ENCODE data around the gene PAPPA.
A peak's percentile ranks its signal among the peaks of the same experiment; 100 is the strongest.

The PAPPA gene

GRCh38 chr9:116345393-116345792 lies 191.8 kb downstream of the PAPPA start:
- no peak for DNase-seq (ENCODE audit: low read depth)

DNA sequence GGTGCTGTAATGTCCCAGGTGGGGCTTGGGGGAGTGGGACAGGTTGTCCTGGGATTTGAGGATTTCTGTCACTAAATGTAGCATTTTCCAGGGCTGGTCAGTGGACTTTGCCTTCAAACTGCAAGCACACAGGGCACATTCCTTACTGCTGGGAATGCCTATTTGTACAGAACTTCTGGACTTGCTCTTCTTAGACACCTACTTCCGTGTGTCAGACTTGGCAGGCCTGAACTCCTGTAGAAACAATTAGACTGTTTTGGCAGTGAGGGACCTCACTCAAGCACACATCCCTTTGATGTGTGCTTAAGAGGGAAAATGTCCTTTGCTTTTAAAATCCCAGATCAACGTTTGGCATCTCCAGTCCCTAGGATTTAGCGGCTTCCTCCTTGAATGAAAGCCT lies 192.2 kb downstream of the PAPPA start:
- DNase-seq (ENCODE audit: low read depth): no peak

DNA sequence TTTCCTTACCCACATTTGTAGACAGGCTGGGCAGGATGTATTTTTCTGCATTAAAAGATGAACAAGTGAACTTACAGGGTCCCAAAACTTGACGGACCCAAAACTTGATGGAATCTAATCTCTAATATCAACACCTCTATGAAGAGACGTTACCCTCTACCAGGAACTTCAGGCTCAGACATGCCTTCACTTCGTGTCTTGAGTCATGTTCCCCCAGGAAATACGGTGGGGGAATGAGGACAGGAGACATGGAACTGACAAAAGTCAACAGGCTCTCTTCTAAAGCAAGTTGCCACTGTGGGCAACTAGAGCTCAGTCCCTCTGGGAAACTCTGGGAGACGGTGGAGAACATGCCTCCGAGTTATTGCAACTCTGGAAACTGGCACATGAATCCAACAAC lies 196.1 kb downstream of the PAPPA start:
- no peak for DNase-seq (ENCODE audit: low read depth)

GRCh38 chr9:116350213-116350612 lies 196.6 kb downstream of the PAPPA start:
- DNase-seq (ENCODE audit: low read depth): no peak

- no peak for DNase-seq (ENCODE audit: low read depth)
These were observed 199.4 kb downstream of the PAPPA start for GRCh38 chr9:116352958-116353357.

DNA sequence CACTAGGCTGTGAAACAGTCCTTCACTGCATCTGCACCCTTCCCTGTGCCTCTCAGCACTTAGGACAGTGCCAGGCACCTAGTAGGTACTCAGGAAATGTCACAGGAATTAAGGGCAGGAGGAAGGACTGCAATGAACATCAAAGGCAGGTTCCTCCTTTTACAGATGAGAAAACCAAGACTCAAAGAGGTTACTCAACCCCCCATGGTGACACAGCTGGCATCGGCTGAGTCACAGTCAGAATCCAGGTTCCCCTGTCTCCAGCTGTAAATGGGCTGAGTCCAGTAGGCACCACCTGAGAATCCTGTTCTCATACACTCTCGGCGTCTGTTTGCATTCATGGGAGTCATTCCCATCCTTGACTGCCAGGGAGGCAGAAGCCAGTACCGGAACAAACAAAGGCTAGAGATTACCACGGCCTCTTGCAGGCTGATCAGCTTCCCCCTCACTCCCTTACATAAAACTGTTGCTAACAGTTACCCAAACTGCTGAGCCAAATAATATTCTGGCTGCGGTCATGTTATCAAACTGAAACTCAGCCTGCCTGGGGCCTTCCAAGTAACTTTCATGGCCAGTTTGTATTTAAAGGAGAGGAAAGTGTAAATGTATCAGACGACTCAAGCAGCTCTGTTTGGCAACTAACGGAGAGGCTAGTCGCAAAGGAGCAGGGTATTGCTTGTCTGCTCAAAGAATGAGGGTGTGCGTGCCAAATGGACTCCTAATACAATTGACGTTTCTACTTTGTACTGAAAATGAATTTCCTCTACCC lies 201.7 kb downstream of the PAPPA start:
- no peak for DNase-seq (ENCODE audit: low read depth)

- DNase-seq (ENCODE audit: low read depth): no peak
These were observed 204.7 kb downstream of the PAPPA start for GRCh38 chr9:116358251-116358650.

DNA sequence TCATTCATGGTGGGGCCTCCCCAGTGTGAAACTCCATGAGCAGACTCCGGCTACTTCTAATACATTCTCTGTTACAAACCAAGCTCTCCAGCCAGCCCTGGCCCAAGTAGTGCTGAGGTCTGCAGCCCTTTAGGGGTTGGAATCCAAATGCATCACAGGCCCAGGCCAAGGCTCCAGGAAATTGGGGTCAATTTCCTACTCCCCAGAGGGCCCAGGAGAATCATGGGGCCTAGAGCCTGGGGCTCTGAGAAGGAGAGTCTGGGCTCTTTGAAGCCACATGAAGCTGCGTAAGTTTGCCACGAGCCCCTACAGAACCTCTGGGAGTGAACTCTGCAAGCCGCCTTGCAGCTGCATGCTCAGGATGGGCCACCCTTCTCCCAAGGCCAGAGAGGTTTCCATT lies 206.4 kb downstream of the PAPPA start:
- no peak for DNase-seq (ENCODE audit: low read depth)

DNA sequence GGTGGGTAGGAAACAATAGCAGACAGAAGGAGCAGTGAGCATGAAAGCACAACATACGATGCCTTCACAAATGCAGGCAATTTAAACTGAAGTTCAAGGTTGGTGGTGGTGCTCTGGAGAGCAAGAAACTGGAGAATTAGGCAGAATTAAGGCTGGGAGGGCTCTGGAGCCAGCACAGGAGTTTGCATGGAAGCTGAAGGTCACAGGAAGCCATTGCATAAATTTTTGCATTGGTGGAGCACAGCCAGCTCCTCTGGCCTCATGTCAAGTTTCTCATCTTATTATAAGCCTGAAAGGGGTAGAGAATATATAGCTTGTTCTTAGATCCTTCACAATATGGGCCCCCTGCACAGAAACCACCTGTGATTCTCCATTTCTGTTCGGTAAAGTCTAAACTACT lies 207.4 kb downstream of the PAPPA start:
- DNase-seq (ENCODE audit: low read depth): no peak

DNA sequence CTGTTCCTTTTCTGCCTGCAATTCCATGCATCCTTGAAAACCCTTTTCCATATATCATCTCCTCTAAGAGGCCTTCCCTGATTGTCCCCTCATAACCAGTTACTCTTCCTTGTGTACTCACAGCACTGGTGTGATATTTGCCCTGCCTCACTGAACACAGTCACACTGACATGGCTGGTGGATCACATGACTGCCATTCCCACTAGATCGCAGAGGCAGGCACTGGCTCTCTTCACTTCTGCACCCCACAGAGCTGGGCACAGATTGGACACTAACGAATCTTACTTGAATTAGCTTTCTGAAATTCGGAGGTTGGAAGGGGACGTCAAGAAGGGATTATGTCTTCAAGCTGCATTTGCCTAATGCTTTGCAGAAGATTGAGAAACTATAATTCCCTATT lies 208.0 kb downstream of the PAPPA start:
- no peak for DNase-seq (ENCODE audit: low read depth)

- DNase-seq (ENCODE audit: low read depth): no peak
These were observed 208.9 kb downstream of the PAPPA start for GRCh38 chr9:116362493-116362892.

DNA sequence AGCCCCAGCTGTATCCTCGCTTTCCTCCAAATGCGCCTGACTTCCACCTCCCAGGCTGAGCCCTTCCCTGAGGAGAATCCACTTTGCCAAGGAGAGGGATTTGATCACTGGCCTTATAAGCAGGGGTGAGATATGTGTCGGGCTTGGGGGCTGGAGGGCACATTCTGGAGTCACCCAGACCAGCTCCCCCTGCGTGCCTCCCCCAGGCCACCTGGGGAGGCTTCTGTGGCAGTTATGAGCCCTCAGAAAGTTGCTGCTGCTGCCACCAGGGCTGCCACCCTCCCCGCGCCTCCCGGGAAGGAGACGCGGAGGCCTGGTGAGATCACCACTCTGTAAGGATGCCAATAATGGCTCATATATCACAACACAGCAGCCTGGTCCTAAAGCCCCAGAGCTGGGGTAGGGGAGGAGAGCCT lies 211.5 kb downstream of the PAPPA start:
- DNase-seq (ENCODE audit: low read depth): peak; percentile 5

DNA sequence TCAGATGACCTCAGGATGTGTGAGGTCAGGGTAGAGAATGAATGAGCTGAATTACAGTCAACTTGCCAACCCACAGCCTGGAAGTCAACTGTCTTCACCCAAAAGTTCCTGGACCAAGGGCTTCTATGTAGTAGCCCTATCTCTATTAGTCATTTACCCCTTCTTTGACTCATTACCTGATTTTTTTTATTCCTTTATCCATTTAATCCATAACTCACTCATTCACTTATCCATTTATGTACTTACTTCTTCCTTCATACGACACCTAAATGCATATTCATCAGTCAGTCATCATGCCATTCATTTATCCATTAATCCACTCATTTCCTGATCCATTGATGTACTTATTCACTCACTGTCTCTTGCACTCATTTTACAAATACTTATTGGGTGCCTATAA lies 212.7 kb downstream of the PAPPA start:
- DNase-seq (ENCODE audit: low read depth): no peak

DNA sequence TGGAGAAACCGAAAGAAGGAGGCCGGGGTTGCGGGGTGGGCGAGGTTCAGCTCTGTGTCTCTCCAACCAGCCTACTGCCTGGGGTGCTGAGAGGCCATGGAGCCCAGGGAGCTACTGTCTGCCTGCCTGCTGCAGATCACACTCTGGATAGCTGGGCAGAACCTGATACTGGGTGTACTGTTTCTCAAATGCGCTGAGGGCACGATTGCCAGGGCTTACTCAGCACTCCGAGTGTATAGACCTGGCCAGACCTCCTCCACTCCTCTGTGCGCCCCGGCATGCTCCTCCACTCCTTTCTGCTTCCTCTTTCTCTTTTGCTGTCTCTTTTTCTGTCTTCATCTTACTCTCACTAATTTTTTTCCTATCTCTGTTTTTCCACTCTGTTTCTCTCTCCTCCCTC lies 215.1 kb downstream of the PAPPA start:
- no peak for DNase-seq (ENCODE audit: low read depth)

GRCh38 chr9:116369706-116370105 lies 216.1 kb downstream of the PAPPA start:
- DNase-seq (ENCODE audit: low read depth): no peak

GRCh38 chr9:116370556-116370955 lies 217.0 kb downstream of the PAPPA start:
- no peak for DNase-seq (ENCODE audit: low read depth)

DNA sequence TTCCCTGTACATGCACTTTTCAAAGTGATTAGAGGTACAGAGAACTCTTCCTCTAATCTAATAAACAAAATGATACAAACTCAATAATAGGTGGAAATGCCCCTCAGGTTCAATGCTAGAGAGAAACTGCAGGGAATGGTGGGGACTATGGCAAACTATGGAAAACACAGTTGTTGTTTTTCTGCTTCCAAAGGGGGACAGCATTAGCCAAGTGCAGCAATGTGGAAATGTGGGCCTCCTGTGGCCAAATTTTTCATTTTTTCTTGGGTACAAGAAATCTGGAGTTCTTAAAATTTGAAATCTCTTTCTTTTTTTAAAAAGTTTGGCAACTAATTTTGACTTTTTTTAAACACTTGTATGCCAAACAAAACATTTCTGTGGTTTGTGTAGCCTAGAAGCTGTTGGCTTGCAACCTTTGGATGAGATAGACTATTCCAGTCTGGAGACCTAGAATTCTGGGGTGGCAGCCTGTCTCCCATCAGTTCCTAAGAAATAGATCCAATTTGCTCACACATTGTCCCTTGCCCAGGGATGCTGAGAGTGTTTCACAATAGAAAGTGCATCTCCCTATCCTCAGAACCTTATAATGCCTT lies 218.6 kb downstream of the PAPPA start:
- no peak for DNase-seq (ENCODE audit: low read depth)

DNA sequence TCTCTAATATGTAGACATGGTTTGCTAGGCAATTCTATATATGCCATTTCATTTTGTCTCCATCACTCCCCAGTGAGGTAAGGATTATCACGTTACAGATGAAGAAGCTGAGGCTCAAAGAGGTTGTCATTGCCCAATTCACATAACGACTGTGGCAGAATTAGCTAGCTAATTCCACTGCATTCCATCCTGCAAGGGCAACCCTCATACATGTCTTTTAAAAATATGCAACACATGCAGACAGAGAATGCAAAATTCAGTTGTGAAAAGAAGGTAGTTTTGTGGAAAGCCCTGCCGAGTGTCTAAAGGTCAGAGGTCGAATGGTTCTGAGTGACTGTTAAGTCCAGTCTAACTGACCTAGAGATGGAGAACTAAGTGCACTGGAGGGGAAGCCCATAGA lies 219.2 kb downstream of the PAPPA start:
- DNase-seq (ENCODE audit: low read depth): no peak

GRCh38 chr9:116377179-116377798 lies 223.7 kb downstream of the PAPPA start:
- DNase-seq (ENCODE audit: low read depth): peak; percentile 60

GRCh38 chr9:116378873-116379272 lies 225.3 kb downstream of the PAPPA start:
- no peak for DNase-seq (ENCODE audit: low read depth)

DNA sequence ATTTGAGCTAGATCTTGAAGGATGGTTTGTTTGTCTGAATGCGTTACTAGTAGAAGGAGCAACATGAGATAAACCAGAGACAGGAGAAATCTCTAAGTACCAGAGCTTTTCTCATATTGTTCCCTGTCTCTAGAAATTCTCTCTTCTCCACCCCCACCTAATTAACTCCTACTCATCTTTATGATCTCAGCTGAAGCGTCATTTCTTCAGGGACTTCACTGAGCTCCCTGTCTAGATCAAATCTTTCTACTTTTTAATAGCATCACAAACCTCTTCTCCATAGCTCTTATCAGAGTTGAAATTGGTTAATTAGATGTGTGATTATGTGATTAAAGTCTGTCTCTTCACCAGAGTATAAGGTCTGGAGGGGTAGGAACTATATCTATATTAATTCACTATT lies 226.2 kb downstream of the PAPPA start:
- no peak for DNase-seq (ENCODE audit: low read depth)

- DNase-seq (ENCODE audit: low read depth): no peak
These were observed 227.0 kb downstream of the PAPPA start for GRCh38 chr9:116380496-116380995.

DNA sequence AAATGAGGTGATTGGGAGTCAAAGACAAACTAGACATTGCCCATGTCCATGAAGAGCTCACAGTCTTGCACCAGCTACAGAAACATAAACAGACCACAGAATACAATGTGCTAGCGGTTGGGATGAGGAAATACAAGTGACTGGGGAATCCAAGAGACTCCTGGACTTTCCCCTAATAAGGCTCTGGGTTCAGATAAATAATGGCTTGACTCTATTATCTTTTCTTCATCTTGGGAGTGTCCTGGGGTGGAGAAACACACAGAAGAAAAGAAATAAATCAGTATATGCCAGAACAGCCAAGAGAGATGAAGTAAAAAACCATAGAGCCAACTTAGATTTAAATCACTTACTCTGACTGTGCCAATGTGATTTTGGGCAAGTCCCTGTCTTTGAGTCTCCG lies 227.8 kb downstream of the PAPPA start:
- no peak for DNase-seq (ENCODE audit: low read depth)
